HG03095 (cell line): ENCODE data around the gene NT5C2.
"Not testable (repeated sequence)": the region's sequence is repeated elsewhere in the genome, so short reads cannot be mapped to it uniquely, and the experiment has no call there.

Experiments used
- ATAC-seq: cut with Tn5 transposase; IDR thresholded peaks from one replicate; pipeline ENCODE4 v1.9.1; 2021; ENCODE audit warnings: moderate library complexity; ENCODE audit not compliant: unreplicated experiment

The NT5C2 gene

GRCh38 chr10:103167554-103167953 lies 25.5 kb downstream of the NT5C2 start:
- ATAC-seq, result not testable (repeated sequence)

GRCh38 chr10:103166523-103166922 lies 26.5 kb downstream of the NT5C2 start:
- no peak for ATAC-seq

GRCh38 chr10:103163766-103164403 lies 29.2 kb downstream of the NT5C2 start:
- not testable (repeated sequence) for ATAC-seq

GRCh38 chr10:103157246-103157645 lies 35.8 kb downstream of the NT5C2 start:
- ATAC-seq, result no peak

GRCh38 chr10:103155471-103156085 lies 37.5 kb downstream of the NT5C2 start:
- no peak for ATAC-seq

- ATAC-seq, result no peak
Measured at GRCh38 chr10:103154521-103155299, 38.4 kb downstream of the NT5C2 start.

GRCh38 chr10:103153302-103154197 lies 39.5 kb downstream of the NT5C2 start:
- ATAC-seq, result no peak

- no peak for ATAC-seq
Measured at GRCh38 chr10:103149991-103150622, 43.0 kb downstream of the NT5C2 start.

GRCh38 chr10:103147645-103148044 lies 45.4 kb downstream of the NT5C2 start:
- ATAC-seq, result no peak

GRCh38 chr10:103145860-103146466 lies 47.1 kb downstream of the NT5C2 start:
- ATAC-seq, result no peak

- ATAC-seq, result no peak
Measured at GRCh38 chr10:103145046-103145445, 48.0 kb downstream of the NT5C2 start.

GRCh38 chr10:103144041-103144440 lies 49.0 kb downstream of the NT5C2 start:
- ATAC-seq, result no peak

- ATAC-seq, result not testable (repeated sequence)
Measured at GRCh38 chr10:103143641-103144040, 49.4 kb downstream of the NT5C2 start.

- ATAC-seq, result no peak
Measured at GRCh38 chr10:103141950-103142349, 51.1 kb downstream of the NT5C2 start.

GRCh38 chr10:103140469-103140868 lies 52.6 kb downstream of the NT5C2 start:
- ATAC-seq, result no peak

GRCh38 chr10:103139803-103140202 lies 53.3 kb downstream of the NT5C2 start:
- no peak for ATAC-seq

- not testable (repeated sequence) for ATAC-seq
Measured at GRCh38 chr10:103135168-103135567, 57.9 kb downstream of the NT5C2 start.

GRCh38 chr10:103130910-103131309 lies 62.2 kb downstream of the NT5C2 start:
- ATAC-seq, result no peak

GRCh38 chr10:103130180-103130579 lies 62.9 kb downstream of the NT5C2 start:
- ATAC-seq, result not testable (repeated sequence)

GRCh38 chr10:103127241-103127640 lies 65.8 kb downstream of the NT5C2 start:
- no peak for ATAC-seq
